H1 (cell line): ENCODE data around the gene PRSS2. TPM values are rescaled to one million over a fixed set of nuclear protein-coding genes. Genes with fewer than 3 reads are reported as not detected.
A peak's percentile ranks its signal among the peaks of the same experiment; 100 is the strongest.

Source experiments
- CTCF ChIA-PET: fragments of 300-600 bp; sonication (Branson Sonifier 250); formaldehyde crosslinking; loops from one replicate; lab custom pipeline; 2021; ENCODE audit not compliant: partially characterized antibody; lab: Charles Lee
- POLR2A ChIA-PET: fragments of 300-600 bp; sonication (Branson Sonifier 250); formaldehyde crosslinking; loops from one replicate; lab custom pipeline; 2021; ENCODE audit warnings: inconsistent platforms; ENCODE audit not compliant: partially characterized antibody; lab: Charles Lee
- DNase-seq, 2 experiments: peaks; one replicate each; pipeline versions ENCODE4 v3.0.0 to v3.0.0-alpha.2; 2010 to 2022; ENCODE audit warnings: low spot score in 2 of 2, low read depth in 1 of 2, mixed read lengths in 1 of 2
- FAIRE-seq: peaks from 2 replicates; lab custom pipeline; 2011; peaks lifted over from hg19 to GRCh38; lab: Jason Lieb, UNC
- H2AFZ ChIP-seq: 2 replicates; pipeline ENCODE4 v1.8.1; 2012; ENCODE audit warnings: low read length, inconsistent platforms
- H2AK5ac ChIP-seq: 2 replicates; pipeline ENCODE4 v1.6.1; 2013; ENCODE audit warnings: low read depth, low read length
- H2BK120ac ChIP-seq: replicated peaks from 2 replicates; pipeline ENCODE3; 2013; ENCODE audit warnings: low read depth, low read length, inconsistent platforms
- H2BK12ac ChIP-seq: 2 replicates; pipeline ENCODE4 v1.6.1; 2013; ENCODE audit warnings: low read depth, low read length
- H2BK15ac ChIP-seq: 2 replicates; pipeline ENCODE4 v1.6.1; 2013; ENCODE audit warnings: low read length
- H2BK20ac ChIP-seq: 2 replicates; pipeline ENCODE4 v1.6.1; 2013; ENCODE audit warnings: low read length
- H2BK5ac ChIP-seq: 2 replicates; pipeline ENCODE4 v1.6.1; 2013; ENCODE audit warnings: low read depth, low read length
- H3K14ac ChIP-seq: 2 replicates; pipeline ENCODE4 v1.6.1; 2013; ENCODE audit warnings: inconsistent platforms; ENCODE audit not compliant: insufficient read length
- H3K18ac ChIP-seq: 2 replicates; pipeline ENCODE4 v1.6.1; 2013; ENCODE audit warnings: low read length; ENCODE audit errors: extremely low read depth
- H3K23ac ChIP-seq: 2 replicates; pipeline ENCODE4 v1.6.1; 2013; ENCODE audit warnings: inconsistent platforms; ENCODE audit not compliant: insufficient read length
- H3K23me2 ChIP-seq: 2 replicates; pipeline ENCODE4 v1.6.1; 2013; ENCODE audit warnings: low read depth, low read length
- H3K27ac ChIP-seq: 2 replicates; pipeline ENCODE4 v1.6.1; 2011; ENCODE audit warnings: low read depth, low read length, inconsistent platforms
- H3K27me3 ChIP-seq, 4 experiments: replicated peaks in 1 of 4; 1 replicate in 1 of 4; 2 replicates in 3 of 4; pipeline versions ENCODE4 v1.6.1 to v1.8.1; 2011 to 2013; ENCODE audit warnings: low read length in 3 of 4, mild to moderate bottlenecking in 3 of 4, inconsistent platforms in 2 of 4, mixed read lengths in 2 of 4, moderate library complexity in 1 of 4; ENCODE audit not compliant: control insufficient read depth in 3 of 4, insufficient read depth in 3 of 4; ENCODE audit errors: extremely low read depth in 1 of 4
- H3K36me3 ChIP-seq, 4 experiments: 2 replicates each; pipeline versions ENCODE4 v1.6.1 to v1.8.1; 2011 to 2013; ENCODE audit warnings: mild to moderate bottlenecking in 4 of 4, low read length in 3 of 4, moderate library complexity in 2 of 4, control low read depth in 1 of 4, inconsistent platforms in 1 of 4; ENCODE audit not compliant: insufficient read depth in 4 of 4, control insufficient read depth in 2 of 4
- H3K4ac ChIP-seq: replicated peaks from 2 replicates; pipeline ENCODE3; 2013; ENCODE audit warnings: low read length, low read depth, mixed read lengths, inconsistent platforms; ENCODE audit not compliant: insufficient read length
- H3K4me1 ChIP-seq, 4 experiments: replicated peaks in 1 of 4; 1 replicate in 1 of 4; 2 replicates in 3 of 4; pipeline versions ENCODE4 v1.6.1 to v1.8.1; 2011 to 2013; ENCODE audit warnings: low read length in 3 of 4, inconsistent platforms in 2 of 4, mixed read lengths in 1 of 4; ENCODE audit not compliant: insufficient read depth in 4 of 4, control insufficient read depth in 3 of 4
- H3K4me2 ChIP-seq, 2 experiments: 2 replicates each; pipeline versions ENCODE4 v1.6.1 to v1.8.1; 2011 to 2013; ENCODE audit warnings: low read depth in 2 of 2, low read length in 2 of 2, control low read depth in 1 of 2, inconsistent platforms in 1 of 2, mild to moderate bottlenecking in 1 of 2; ENCODE audit not compliant: insufficient read depth in 1 of 2
- H3K4me3 ChIP-seq, 4 experiments: fragments of 200-600, 300-600 bp in 1 of 4; sonication (generic), shearing (Covaris generic), sonication (Bioruptor Twin) in 1 of 4; 2 replicates each; pipeline versions ENCODE4 v1.5.1 to v1.8.1; 2011 to 2016; ENCODE audit warnings: low read length in 4 of 4, low read depth in 3 of 4, control low read depth in 2 of 4, inconsistent platforms in 2 of 4, mild to moderate bottlenecking in 2 of 4, mixed read lengths in 1 of 4, moderate library complexity in 1 of 4; ENCODE audit not compliant: insufficient read depth in 2 of 4; ENCODE audit errors: extremely low read depth in 1 of 4
- H3K56ac ChIP-seq: replicated peaks from 2 replicates; pipeline ENCODE3; 2013; ENCODE audit warnings: low read depth, mild to moderate bottlenecking, mixed read lengths, low read length, inconsistent platforms; ENCODE audit not compliant: insufficient read length
- H3K79me1 ChIP-seq: 2 replicates; pipeline ENCODE4 v1.6.1; 2013; ENCODE audit warnings: low read depth, low read length, control low read depth
- H3K79me2 ChIP-seq, 2 experiments: 2 replicates each; pipeline versions ENCODE4 v1.6.1 to v1.8.1; 2012 to 2013; ENCODE audit warnings: low read length in 2 of 2, mild to moderate bottlenecking in 2 of 2, inconsistent platforms in 1 of 2; ENCODE audit not compliant: insufficient read depth in 2 of 2, control insufficient read depth in 1 of 2
- H3K9ac ChIP-seq, 4 experiments: replicated peaks in 1 of 4; 1 replicate in 1 of 4; 2 replicates in 3 of 4; pipeline versions ENCODE4 v1.6.1 to v1.8.1; 2011 to 2013; ENCODE audit warnings: low read depth in 3 of 4, low read length in 3 of 4, control low read depth in 2 of 4, mild to moderate bottlenecking in 2 of 4, moderate library complexity in 2 of 4, inconsistent platforms in 1 of 4; ENCODE audit errors: extremely low read depth in 1 of 4
- H3K9me3 ChIP-seq, 2 experiments: 2 replicates each; pipeline versions ENCODE4 v1.6.1 to v1.8.1; 2012 to 2013; ENCODE audit warnings: mild to moderate bottlenecking in 2 of 2, moderate library complexity in 2 of 2, control low read depth in 1 of 2, inconsistent platforms in 1 of 2, low read depth in 1 of 2, low read length in 1 of 2, mixed read lengths in 1 of 2; ENCODE audit not compliant: insufficient read depth in 2 of 2
- H4K20me1 ChIP-seq, 2 experiments: replicated peaks in 1 of 2; 2 replicates each; pipeline versions ENCODE3 to v1.8.1; 2011 to 2013; ENCODE audit warnings: inconsistent platforms in 2 of 2, low read length in 2 of 2, mild to moderate bottlenecking in 1 of 2; ENCODE audit not compliant: insufficient read depth in 2 of 2, control insufficient read depth in 1 of 2
- H4K5ac ChIP-seq: 2 replicates; pipeline ENCODE4 v1.6.1; 2013; ENCODE audit warnings: low read length, low read depth, mixed read lengths, inconsistent platforms; ENCODE audit not compliant: insufficient read length
- H4K8ac ChIP-seq: 2 replicates; pipeline ENCODE4 v1.8.0; 2013; ENCODE audit warnings: mild to moderate bottlenecking, moderate library complexity, low read length, inconsistent platforms; ENCODE audit not compliant: insufficient read depth; ENCODE audit errors: extremely low read depth
- H4K91ac ChIP-seq: replicated peaks from 2 replicates; pipeline ENCODE3; 2013; ENCODE audit warnings: low read length, mixed read lengths, inconsistent platforms; ENCODE audit not compliant: insufficient read length
- CBX5 ChIP-seq: fragments of 300-800, 300-1000 bp; sonication (generic); IDR thresholded peaks from 2 replicates; pipeline ENCODE4 v1.7.1; 2016; ENCODE audit warnings: antibody characterized with exemption, low read length, low read depth
- POLR2AphosphoS5 ChIP-seq: IDR thresholded peaks from 2 replicates; pipeline ENCODE4 v1.6.1; 2011; ENCODE audit warnings: low read depth, low read length
- WGBS, 2 experiments: shearing (Covaris generic) in 1 of 2; methylation state at CpG; one replicate each; pipeline versions ENCODE4 v1.1.6 to v1.1.7; 2013 to 2015; ENCODE audit warnings: low lambda C conversion rate in 2 of 2, mixed read lengths in 2 of 2, inconsistent platforms in 1 of 2, low coverage in 1 of 2, missing lambda C conversion rate in 1 of 2; ENCODE audit not compliant: insufficient replicate concordance in 2 of 2, insufficient coverage in 1 of 2, insufficient read length in 1 of 2; ENCODE audit errors: extremely low coverage in 1 of 2, missing lambda C conversion rate in 1 of 2; 5-methylcytosine and 5-hydroxymethylcytosine counted together
- polyA plus RNA-seq, 7 experiments: library from polyadenylated mRNA; depleted of rRNA in 3 of 7; stranded (reverse) in 5 of 7; unstranded in 2 of 7; fragments of >200 nt in 5 of 7; fragments of 200-250 nt in 2 of 7; gene quantifications; 1 replicate in 5 of 7; 2 replicates in 1 of 7; 4 replicates in 1 of 7; pipeline versions ENCODE4 v1.2.1 to v1.2.3, GENCODE V29; 2011 to 2013; ENCODE audit warnings: missing spikeins in 2 of 7, mixed read lengths in 2 of 7
- total RNA-seq: library from RNA; stranded (reverse); fragmentation: NEBNext Ultra II Directional; extraction: Animal tissue kit (Norgen Biotek cat#: 25700); gene quantifications from 2 replicates; pipeline ENCODE4 v1.2.1, GENCODE V29; 2021

The PRSS2 gene
- total and polyA plus RNA-seq, 2 of the 8 experiments (the other 6 are each of a cell fraction or from before 2014, with no cell fraction given): not detected

DNA sequence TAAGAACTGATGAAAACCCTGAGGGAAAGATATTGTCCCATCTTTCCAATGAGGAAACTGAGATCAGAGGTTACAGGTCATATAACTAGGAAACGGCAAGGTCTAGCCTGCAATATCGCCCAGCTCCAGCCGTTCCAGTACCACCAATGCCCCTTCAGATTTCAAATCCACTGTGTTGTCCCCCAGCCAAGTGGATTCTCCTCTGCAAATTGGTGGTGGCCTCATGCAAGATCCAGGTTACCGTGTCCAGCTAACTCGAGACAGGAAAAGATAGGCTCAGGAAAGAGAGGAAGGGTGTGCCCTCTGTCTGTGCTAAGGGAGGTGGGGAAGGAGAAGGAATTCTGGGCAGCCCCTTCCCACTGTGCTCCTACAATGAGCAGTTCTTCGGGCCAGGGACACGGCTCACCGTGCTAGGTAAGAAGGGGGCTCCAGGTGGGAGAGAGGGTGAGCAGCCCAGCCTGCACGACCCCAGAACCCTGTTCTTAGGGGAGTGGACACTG is 25.3 kb downstream of the PRSS2 start:
- Histone ChIP-seq H3K4me2 (peak overlapping the region; percentile 72 to 99), H4K91ac (peak overlapping the region; percentile 79), H3K23me2 (peaks cover 17% of the 10 kb centered on the region), H3K9me3 (no peaks in the 10 kb centered on the region), H3K4me1 (peaks cover 14 to 30% (median 17%) of the 10 kb centered on the region in 4 experiments), H3K27me3 (peaks cover 1 to 36% (median 26%) of the 10 kb centered on the region in 4 experiments; a peak in 6 of 7 replicates), H3K9ac (peak overlapping the region in 2 of 4 experiments; percentile 60 to 69; a peak in 4 of 7 replicates), H3K4me3 (peak overlapping the region; percentile 51 to 80 (median 69)), H3K18ac (peak overlapping the region; percentile 91), H3K56ac (no peak overlapping the region), H2AK5ac (peak overlapping the region; percentile 66; the same call in 1 of the 2 replicates), H4K5ac (no peak overlapping the region), H3K27ac (no peak overlapping the region), H3K36me3 (no peaks in the 10 kb centered on the region), H3K79me2 (peaks cover 0 to 6% of the 10 kb centered on the region in 2 experiments; a peak in 1 of 4 replicates), H2BK12ac (peak overlapping the region; percentile 89), H3K23ac (no peak overlapping the region), H2BK15ac (no peak overlapping the region), H4K8ac (peak overlapping the region; percentile 28; the same call in 1 of the 2 replicates), H3K79me1 (no peaks in the 10 kb centered on the region), H2BK20ac (peak overlapping the region; percentile 98; the same call in 1 of the 2 replicates), H2AFZ (peak overlapping the region; percentile 25; the same call in 1 of the 2 replicates), H3K4ac (no peak overlapping the region), H3K14ac (no peak overlapping the region), H4K20me1 (peaks cover 0 to 3% of the 10 kb centered on the region in 2 experiments), H2BK5ac (peak overlapping the region; percentile 87; the same call in 1 of the 2 replicates), H2BK120ac (peak overlapping the region; percentile 87)
- 16% methylated on average over 8 of the region's 9 CpGs; no CpG with 5 or more reads in 1 of the 2 experiments for WGBS, 2 experiments
- DNase-seq (no peak), FAIRE-seq (no peak)
- ChIA-PET POLR2A (interaction anchor here (0.8 to 5.8 kb wide), 4 partner anchors 11 to 170 kb away, joined by 3 to 36 read pairs (median 10); no protein-coding TSS in a partner anchor), CTCF (interaction anchor here (1.0 to 24.1 kb wide), 12 partner anchors 10 to 274 kb away, joined by 3 to 430 read pairs (median 8); partner anchors contain the start of gene EPHB6)
- TF ChIP-seq POLR2AphosphoS5 (0 out of 2 replicates have a peak, but pooled peaks have one; percentile 13), CBX5 (no peak)
